ENCODE data around the gene CHRND.

Gene CHRND

DNA sequence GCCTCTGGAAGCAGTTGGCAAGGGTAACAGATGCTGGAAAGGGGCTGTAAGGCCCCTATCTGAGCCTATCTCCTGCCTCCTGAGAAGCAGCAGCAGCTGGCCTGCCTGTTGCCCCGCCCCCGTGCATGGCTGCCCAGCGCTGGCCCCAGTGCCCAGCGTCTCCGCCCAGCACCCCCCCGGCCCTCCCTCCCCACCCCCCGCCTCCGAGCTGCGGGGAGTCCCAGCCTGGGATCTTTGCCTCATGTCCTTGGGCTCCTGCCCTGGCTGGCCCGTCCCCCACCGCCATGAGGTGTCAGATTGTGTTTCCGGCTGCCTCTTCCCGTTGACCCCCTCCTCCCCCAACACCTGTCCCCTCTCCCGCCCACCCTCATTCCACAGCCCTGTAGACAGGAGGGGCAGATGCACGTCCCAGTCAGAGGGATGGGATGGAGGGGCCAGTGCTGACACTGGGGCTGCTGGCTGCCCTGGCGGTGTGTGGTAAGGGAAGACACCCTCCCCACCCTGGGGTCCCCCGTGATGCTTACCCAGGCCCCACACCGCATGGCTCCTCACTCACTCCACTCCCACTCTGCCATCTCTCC, at the start of gene CHRND:
Gene CHRND (plus strand): TSS at position 370 of the 581 bp plus-strand sequence. CDS start 56 bp downstream, at position 426.
- DNase-seq (ENCODE audit: low read depth, low spot score): no peak

DNA sequence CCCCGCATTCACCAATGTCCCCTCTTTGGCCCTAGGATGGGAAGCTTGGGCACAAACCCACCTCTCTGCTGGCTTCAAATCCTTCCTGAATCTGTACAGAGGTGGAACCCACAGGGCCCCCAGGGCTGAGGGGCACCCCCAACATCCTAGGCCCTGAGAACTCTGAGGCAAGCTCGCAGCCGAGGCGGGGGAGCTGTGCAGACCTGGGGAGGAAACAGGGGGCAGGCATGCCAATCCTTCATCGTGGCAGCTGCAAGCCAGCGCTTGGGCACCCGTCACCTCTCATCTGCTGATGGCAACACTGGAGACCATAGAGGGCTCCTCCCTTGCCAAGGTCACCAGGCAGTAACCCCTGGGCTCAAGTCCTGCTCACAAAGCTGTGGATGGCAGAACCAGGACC, 49.2 kb upstream of the CHRND start:
- no peak for DNase-seq (ENCODE audit: low read depth, low spot score)

DNA sequence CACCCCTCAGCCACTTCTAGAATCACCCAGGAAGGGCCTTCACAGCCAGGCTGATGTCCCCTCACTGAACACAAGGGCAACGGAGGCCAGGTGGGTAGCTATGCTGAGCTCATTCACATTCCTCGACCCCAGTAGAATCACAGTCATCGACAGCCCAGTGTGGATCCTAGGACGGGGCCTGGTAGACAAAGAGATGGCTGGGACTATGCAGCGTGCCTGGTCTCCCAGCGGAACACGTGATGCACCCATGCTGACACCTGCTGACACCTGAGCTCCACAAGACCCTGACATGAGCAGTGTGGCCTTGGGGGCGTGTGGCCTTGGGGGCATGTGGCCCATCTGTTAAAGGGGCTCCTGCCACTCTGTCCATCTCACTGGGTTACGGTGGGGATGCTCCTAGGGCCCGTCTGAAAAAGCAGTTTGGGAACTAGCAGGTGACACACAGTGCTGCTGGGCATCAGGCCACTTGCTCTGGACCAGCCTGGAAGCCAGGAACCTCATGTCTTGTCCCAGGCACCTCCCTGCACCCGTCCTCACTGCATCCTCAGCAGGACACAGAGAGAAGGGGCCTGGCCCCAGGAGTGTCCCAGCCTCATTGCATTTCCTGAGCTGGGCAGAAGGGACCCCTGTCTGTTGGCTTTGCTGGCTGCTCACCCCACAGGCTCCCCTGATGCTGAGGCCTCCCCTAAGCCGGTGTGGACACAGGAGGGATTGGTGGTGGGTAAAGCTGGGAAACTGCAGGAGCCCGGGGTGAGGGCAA, 48.0 kb upstream of the CHRND start:
- no peak for DNase-seq (ENCODE audit: low read depth, low spot score)

DNA sequence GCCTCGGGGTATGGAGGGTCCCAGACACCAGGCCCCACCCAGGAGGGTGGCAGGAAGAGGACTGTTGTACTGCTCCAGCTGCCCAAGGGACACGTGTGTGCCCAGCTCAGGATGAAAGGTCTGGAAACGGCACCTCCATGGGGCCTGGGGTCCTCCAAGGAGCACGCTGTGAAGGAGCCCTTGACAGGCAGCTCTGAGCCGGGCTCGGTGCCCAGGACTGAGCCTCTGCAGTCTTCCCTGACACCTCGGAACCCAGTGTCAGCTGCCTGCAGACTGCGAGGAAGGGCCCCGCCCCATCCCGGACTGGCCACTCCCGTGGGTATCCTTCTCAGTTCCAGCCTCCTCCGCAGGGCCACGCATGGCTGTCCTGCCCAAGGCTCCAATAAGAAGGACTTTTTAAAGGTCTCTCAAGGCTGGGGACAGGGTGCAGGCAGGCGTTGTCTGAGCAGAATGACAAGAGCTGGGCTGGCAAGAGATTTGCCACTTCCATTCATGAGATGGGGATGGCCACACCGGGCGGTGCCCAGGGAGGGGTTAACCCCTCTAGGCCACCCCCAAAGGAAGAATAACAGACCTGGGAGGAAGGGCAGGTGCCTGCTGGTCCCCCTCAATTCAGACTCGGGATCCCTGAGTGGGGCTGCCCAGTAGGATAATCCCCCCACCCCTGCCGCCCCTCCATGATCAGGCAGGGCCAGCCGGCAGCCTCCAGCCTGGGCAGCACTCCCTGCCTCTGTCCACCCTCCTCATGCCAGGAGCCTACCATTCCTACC, 47.2 kb upstream of the CHRND start:
- no peak for DNase-seq (ENCODE audit: low read depth, low spot score)

DNA sequence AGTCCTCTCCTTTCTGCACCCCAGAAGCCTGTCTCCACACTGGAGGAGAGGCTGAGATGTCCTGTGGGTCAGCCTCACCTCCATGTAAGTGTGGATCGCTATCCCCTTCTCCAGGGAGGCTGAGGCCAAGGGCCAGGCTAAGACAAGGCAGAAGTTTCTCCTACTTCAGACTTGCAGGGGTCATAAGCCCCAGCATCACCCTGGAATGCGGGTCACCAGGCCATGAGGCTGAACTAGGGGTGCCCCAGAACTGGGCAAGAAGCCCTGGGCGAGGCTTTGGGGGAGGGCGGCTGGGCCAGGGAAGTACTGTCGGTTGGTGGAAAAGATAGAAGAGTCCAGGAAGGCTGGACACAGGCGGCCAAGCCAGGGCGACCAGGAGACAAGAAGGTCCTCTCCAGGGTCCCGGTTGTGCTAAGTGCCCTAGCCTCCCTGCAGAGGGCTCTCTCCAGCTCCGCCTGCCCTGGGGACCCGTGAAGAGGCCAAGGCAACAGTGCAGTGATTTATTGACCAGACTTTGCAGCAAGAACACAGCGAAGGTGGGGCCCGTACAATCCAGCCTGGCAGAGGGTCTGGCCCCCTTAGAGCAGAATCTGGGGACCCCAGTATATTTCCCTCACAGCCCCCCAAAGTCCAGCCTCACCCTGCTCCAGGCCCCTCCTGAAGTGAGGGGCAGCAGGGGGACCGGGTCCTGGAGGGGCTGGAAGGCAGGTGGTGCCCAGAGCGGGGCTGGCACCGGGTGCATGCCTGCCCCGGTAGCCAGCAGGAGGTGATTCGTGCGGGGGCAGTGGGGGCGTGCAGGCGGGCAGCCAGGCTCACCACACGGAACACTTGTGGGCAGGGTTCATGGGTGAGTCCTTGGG, 46.4 kb upstream of the CHRND start:
- DNase-seq (ENCODE audit: low read depth, low spot score): no peak

DNA sequence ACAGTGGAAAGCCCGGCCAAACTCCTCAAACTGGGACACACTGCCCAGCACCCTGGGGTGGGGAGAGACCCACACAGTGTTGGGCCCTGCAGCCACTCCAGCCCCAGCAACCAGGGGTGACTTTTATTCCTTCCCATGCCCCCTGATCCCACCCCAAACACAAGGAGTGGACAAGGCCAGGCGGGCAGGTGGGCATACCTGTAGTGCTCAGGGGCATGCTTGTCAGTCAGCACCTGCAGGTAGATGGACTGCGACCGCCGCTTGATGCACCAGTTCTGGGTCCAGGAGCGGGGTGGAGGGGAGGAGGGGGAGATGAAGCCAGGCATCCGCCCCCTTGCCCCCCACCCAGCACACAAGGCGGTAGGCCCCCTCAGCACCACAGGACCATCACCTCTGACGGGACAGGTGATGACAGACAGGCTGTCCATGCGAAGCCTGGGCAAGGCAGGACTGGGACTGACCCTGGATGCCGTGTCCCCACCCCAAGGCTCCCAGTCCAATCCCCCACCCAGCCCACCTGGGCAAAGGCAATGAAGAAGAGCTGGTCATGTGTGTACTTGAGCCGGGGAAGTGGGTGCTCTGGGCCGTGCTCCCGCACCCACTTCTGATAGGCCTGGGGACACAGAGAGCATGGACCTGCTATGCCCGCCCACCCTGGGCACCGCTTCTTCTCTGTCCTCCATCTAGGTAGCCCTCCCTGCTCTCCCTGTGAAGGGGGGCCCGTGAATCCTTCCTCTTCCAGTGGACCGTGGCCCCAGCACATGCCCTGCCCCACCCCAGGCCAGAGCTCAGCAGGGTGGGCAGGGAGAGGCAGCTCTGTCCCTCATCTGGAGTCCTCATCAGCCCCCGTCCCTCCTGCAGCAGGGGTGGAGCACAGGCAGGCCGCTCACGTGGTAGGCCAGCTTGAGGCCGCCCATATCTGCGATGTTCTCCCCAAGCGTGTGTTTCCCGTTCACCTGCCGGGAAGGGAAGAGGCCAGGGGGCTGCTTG, 45.5 kb upstream of the CHRND start:
- no peak for DNase-seq (ENCODE audit: low read depth, low spot score)

DNA sequence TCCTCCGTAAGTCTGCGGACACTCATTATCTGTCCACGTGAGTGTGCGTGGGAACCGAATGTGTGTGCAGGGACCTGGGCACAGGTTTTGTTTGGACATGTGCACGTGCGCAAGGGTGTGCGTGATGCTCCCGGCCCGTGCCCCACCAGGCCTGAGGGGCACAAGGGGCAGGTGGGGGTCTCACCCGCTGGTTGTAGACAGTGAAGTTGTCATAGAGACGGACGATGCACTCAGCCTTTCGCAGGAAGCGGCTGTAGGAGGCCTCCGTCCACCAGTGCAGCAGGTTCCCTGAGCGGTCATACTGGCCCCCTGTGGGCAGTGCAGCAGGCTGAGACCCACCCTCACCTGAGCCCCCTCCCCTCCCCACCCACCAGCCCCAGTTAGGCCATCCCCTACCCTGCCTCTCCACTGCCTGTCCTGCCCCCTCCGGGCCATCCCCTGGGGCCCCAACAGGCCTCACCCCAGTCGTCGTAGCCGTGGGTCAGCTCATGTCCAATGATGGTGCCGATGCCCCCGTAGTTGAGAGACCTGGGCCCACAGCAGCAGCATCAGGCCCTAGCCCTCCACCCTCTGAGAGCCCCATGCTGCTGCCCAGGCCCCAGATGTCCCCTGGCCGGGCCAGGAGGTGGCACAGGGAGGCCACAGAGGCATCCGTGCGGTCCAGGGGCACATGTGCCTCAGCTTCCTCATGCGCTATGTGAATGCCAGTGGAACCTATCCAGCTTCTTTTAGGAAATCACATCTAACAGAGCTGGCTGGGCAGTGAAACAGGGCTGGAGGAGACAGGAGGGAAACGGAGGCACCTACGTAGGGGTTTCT, 44.4 kb upstream of the CHRND start:
- no peak for DNase-seq (ENCODE audit: low read depth, low spot score)

DNA sequence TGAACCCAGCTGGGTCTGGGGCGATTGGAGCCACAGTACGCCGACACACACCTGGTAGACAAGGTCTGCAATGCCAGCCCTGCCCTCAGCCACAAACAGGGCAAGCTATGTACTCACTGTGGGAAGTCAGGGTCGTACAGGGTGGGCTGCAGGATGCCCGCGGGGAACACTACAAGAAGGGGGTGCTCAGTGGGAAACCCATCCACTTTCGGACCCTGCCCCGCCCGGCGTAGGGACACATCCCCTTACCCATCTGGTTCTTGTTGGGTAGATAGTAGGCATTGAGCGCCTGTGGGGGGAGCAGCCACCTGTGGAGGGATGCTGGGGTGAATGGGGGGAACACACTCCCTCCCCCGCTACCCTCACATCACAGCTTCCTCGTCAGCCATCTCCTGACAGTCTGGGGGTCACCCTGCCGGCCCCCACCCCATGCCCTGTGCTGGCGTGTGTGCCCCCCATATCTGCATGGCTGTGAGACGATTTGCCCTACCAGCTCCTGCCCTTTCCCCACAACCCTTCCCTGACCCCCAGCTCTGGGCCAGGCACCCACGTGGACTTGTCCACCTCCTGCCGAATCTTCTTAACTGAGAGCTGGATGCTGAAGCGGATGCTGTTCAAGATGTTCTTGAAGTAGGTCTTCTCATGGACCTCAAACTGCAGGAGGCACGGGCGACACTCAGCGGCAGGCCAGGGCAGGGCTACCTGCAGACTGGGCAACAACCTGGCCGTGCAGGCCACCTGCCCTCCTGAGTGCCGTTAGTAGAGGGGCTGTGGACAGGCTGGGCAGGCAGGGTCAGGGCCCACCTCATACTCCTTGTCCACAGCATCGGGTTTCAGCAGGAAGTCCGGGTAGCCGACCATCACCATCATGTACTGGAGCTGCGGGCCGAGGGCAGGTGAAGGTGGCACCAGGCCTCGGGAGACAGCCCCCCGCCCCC, 43.4 kb upstream of the CHRND start:
- DNase-seq (ENCODE audit: low read depth, low spot score): no peak

DNA sequence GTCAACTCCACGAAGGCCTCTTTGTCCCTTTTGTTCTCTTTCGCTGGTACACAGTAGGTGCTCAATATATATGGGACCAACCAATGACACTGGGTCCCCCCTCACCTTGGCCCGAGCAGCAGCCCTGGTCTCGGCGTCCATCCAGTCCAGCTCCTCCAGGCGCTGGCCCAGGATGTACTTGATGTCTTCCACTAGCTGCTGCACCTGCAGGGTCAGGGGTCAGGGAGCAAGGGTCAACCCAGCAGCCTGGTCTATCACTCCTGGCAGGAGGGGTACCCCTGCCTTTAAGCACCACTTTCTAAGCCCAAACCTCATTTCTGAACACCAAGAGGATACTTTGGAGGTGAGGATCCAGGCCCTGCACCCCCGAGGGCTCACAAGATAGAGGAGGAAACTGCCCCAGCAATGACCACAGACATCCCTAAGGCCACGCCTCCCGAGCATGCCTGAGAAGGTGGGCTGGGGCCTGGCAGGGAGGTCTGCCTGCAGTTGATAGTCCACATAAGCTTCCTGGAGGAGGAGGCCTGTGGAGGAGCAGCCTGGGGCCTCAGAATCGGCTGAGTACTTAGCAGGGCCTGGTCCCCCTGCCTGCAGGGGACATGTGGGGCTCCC, 42.5 kb upstream of the CHRND start:
- no peak for DNase-seq (ENCODE audit: low read depth, low spot score)

DNA sequence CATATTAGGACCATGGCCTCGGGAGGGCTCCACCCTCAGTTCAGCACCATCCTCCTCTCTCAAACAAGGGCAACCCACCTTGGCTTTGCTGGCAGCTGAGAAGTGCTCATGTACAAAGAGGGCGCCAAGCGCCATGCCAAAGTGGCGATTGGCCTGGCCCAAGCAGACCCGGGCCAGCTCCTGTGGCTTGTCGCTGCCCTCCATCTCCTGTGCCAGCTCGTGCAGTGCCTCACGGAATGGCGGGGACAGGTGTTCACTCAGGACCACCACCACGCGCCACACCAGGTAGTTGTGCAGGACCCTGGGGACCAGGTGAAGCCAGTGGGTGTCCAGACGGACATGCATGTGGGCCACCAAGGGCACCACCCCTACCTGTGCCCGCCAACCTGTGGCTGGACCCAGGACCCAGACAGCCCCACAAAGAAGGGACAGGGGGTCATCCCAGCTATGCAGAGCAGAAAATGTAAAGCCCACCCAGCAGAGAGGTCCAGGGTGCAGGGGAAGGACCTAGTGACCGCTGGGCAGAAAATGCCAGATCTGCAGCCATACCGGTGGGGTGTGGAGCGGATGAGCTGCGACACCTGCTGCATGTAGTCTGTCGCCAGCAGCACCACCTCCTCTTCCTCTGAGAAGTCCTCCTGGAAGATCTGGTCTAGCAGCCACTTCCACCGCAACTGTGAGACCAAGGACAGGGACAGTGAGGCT, 41.9 kb upstream of the CHRND start:
- DNase-seq (ENCODE audit: low read depth, low spot score): no peak

DNA sequence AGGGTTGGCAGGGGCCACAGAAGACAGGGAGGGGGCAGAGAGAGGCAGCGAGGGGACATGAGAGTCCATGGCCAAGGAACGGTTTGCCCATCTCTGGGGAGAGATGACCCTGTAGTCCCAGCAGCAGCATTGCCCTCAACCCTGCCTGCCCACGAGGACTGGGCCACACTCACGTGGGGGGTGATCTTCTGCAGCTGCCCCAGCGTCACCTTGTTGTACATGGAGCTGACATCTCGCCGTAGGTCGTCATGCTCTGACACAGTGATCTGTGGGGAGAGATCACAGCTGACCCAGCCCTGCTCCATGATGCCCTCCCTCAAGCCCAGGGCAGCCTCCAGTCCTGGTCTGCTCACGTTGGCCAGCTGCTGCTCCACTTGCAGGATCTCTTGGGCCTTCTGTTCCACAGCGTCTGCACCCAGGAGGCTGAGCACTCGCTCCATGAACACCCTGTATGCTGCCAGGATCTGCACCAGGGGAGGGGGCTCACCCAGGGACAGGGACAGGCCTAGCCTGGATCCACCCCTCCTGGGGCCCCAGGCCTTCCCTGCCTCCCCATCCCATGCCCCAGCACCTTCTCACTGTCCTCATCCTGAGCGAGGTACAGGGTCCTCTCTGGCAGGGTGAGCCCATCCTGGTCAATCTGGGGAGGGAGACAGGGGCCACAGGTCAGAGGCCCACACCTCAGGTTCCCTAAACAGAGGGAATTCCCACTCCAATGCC, 41.2 kb upstream of the CHRND start:
- no peak for DNase-seq (ENCODE audit: low read depth, low spot score)

DNA sequence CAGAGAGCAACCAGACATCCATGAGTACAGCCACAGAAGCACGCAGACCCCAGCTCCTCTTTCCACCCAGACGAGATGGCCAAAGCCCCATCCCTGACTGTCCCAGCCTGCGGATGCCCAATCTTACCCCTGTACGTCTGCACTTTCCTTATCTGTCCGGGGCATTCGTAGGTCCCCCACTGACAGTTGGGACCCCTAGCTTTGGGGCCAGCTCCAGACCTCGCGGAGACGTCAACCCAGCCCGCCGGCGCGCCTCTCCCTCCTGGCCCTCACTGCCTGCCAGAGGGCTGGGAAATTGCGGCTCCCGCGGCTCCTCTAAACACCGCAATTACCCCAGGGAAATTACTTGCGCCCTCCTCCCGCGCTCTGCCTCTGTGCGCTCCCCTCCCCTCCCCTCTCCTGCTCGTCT, 40.6 kb upstream of the CHRND start:
- DNase-seq (ENCODE audit: low read depth, low spot score): no peak

DNA sequence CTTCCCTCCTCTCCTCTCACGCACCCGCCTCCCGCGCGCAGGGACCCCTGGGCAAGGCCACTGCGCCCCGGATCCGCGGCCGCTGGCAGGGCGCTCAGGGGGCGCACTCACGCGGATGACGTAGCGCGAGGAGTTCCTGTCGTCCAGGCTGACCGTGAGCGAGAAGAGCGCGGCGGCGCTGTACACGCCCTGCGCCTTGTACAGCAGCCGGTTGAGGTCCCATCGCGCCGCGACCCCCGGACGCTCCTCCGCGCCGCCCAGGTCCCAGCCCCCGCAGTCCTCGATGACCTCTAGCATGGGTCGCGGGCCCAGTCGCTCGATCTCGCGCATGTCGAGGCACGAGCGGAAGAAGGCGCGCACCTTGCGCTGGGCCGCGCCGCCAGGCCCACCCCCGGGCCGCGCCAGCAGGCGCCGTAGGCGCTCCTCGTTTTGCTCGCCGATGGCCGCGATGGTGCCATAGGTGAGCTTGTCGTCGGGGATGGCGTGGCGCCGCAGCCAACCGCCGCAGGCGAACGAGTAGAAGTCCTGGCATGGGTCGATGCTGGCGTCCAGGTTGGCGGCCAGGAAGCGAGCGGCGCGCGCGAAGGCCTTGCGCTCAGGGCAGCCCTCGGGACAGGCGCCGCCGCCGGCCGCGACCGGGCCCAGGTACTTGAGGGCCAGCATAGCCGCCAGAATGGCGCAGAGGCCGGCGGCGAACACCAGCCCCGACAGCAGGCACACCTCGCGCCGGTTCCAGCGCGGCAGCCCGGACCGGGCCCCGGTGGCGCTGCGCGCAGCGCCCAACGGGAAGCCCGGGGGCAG, 40.0 kb upstream of the CHRND start:
- DNase-seq (ENCODE audit: low read depth, low spot score): no peak

DNA sequence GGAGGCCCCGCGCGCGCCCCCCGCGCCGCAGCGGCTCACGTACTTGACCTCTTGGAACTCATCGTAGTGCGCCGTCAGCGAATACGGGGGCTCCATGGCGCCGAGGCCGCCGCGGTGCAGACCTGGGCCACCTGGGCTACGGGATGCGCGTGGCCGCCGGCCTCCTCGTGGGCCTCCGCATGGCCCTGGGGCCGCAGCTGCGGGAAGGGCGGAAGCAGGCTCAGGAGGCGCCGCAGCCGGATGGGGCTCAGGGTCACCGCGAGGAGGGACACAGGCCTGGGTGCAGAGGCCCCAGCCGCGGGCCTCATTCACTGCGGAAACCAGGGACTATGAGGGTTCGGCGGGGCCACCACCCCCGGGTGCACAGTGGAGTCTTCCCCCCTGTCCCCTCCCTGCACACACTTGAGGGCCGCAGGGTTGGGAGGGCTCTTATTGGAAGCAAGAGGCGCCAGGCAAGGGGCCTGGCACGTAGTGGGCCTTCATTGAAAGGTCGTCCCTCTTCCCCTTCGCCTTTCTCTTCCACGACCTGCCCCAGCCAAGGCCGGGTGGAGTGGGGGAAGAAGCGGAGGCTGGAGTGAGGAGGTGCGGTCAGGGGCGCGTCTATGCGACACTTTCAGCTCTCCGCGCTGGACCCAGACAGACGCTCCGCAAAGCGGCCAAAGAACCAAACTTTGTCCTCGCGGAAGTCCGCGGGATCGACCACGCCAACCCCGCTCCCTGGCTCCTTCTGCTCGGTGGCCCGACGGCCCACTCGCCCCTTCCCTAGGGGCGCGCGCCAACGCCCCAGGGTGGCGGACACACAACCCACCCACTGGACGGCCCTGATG, 39.2 kb upstream of the CHRND start:
- no peak for DNase-seq (ENCODE audit: low read depth, low spot score)

All from activated CD4-positive, CD25-positive, alpha-beta regulatory T cell treated with anti-CD3 and anti-CD28 coated beads, Interleukin-2, amount 50 U/mL, for 16 hours (primary cell).